Vein endothelial cell (primary cell): ENCODE data around the gene GPR143. TPM values are rescaled to one million over a fixed set of nuclear protein-coding genes. Genes with fewer than 3 reads are reported as not detected.

Source experiments
- total RNA-seq: library from RNA; depleted of rRNA; stranded (reverse); fragments of >200 nt; gene quantifications from 2 replicates; pipeline ENCODE4 v1.2.3, GENCODE V29; 2012

The GPR143 gene
- 3.9 and 5.3 TPM in 2 replicates for total RNA-seq

DNA sequence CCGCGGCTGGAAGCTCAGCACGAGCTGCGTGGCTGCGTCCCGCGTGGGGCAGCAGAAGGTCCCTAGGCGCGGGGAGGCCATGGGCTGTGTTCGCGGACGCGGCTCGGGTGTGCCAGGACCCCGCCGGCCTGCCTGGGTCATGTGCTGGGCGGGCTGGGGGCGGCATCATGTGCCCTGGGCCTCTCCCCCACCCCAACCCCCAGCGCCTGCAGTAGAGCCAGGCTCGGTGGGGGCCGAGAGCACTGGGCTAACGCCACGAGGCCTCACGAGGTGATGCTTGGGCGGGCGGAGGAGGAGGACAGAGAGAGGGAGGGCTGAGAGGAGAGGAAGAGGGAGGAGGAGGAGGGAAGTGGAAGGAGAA lies at the start of gene GPR143:
TSS of gene GPR143 (minus strand) at position 111 of the 361 bp plus-strand sequence. CDS start at position 81, 30 bp downstream.

DNA sequence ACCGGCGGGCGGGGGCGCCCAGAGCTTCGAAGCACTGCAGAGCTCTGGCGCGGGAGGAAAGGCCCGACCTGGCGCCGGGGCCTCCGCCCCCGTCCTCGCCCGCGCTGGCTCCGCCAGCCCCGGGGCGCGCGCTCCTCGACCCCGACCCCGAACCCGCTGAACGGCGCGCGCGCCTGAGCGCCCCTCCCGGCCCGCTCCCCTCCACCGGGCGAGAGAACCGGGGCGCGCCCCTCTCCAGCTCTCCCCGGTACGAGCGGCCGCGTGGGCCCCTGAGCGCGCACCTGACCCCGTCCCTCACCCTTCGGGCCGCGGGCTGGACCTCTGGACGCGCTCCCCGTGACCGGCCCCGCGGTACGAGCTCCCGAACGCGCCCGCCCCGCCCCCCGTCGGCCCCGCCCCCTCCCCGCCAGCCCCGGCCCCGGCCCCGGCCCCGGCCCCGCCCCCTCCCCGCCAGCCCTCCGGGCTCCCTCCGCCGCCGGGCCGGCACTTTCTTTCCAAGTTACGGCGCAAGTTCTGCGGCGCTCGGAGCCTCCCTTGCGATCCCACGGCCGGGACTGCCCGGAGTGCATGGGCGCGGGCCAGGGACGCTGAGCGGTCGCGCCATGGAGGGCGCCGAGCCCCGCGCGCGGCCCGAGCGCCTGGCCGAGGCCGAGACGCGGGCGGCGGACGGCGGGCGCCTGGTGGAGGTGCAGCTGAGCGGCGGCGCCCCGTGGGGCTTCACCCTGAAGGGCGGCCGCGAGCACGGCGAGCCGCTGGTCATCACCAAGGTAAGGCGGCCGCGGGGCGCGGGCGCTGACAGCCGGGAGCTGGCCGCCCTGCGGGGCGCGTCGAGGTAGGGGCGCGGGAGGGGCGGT lies 20.5 kb upstream of the GPR143 start, which contains the start of gene SHROOM2:
TSS of gene SHROOM2 (plus strand) at position 486 of the 854 bp plus-strand sequence. CDS start at position 603, 117 bp downstream.

Other genes starting within 250 kb of the GPR143 start
- 15.5 and 17.0 TPM in 2 replicates for gene SHROOM2, start 20.6 kb upstream of the GPR143 start, total RNA-seq
- gene CLDN34, start 201.5 kb upstream of the GPR143 start, total RNA-seq, result not detected in 2 replicates